ENCODE measurements around the gene SUN5. TPM values are rescaled to one million over a fixed set of nuclear protein-coding genes. Genes with fewer than 3 reads are reported as not detected.
"Not testable (repeated sequence)": the region's sequence is repeated elsewhere in the genome, so short reads cannot be mapped to it uniquely, and the experiment has no call there.

SUN5 gene
- total and polyA plus RNA-seq, 7 donors: not detected

DNA sequence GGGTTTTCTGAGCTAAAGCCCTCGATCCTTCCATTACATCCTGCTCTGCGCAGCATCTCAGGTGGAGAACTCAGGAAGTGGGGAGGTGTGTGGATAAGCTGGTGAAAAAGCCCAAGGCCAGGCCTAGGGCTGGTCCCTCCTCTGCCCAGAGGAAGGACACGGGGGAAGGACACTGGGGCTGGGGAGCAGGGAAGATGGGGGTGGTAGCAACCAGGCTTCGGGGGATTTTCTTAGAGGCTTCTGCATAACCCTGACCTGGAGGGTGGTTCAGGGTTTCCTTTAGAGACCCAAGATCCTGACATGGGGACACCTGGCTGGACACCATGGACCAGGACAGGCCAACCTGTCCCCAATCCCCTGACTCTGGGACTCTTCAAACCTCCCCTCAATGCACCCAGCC lies 37.9 kb downstream of the SUN5 start:
- no peaks in the 10 kb centered on the region for H3K9me3 ChIP-seq
- 81 to 82% methylated on average over 4 of the region's 4 CpGs for WGBS, 2 donors
- H3K27ac ChIP-seq: no peak overlapping the region
- no peaks in the 10 kb centered on the region for H3K27me3 ChIP-seq
- peak; percentile 40 for DNase-seq
- intact Hi-C loops (cut with DNase I): loop anchor here (10.0 kb wide), 1 partner anchor 58 kb away; no protein-coding TSS in a partner anchor
- TF ChIP-seq, protein P1, sequence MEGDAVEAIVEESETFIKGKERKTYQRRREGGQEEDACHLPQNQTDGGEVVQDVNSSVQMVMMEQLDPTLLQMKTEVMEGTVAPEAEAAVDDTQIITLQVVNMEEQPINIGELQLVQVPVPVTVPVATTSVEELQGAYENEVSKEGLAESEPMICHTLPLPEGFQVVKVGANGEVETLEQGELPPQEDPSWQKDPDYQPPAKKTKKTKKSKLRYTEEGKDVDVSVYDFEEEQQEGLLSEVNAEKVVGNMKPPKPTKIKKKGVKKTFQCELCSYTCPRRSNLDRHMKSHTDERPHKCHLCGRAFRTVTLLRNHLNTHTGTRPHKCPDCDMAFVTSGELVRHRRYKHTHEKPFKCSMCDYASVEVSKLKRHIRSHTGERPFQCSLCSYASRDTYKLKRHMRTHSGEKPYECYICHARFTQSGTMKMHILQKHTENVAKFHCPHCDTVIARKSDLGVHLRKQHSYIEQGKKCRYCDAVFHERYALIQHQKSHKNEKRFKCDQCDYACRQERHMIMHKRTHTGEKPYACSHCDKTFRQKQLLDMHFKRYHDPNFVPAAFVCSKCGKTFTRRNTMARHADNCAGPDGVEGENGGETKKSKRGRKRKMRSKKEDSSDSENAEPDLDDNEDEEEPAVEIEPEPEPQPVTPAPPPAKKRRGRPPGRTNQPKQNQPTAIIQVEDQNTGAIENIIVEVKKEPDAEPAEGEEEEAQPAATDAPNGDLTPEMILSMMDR (IDR thresholded peaks at IDR 0.05): no peak
- TF ChIP-seq POLR2A (IDR thresholded peaks at IDR 0.05) (no peak), EP300 (IDR thresholded peaks at IDR 0.05) (no peak), POLR2AphosphoS5 (IDR thresholded peaks at IDR 0.05) (no peak)
- H3K36me3 ChIP-seq: no peaks in the 10 kb centered on the region
- no peak overlapping the region for H3K4me3 ChIP-seq
- H3K4me1 ChIP-seq: no peaks in the 10 kb centered on the region

DNA sequence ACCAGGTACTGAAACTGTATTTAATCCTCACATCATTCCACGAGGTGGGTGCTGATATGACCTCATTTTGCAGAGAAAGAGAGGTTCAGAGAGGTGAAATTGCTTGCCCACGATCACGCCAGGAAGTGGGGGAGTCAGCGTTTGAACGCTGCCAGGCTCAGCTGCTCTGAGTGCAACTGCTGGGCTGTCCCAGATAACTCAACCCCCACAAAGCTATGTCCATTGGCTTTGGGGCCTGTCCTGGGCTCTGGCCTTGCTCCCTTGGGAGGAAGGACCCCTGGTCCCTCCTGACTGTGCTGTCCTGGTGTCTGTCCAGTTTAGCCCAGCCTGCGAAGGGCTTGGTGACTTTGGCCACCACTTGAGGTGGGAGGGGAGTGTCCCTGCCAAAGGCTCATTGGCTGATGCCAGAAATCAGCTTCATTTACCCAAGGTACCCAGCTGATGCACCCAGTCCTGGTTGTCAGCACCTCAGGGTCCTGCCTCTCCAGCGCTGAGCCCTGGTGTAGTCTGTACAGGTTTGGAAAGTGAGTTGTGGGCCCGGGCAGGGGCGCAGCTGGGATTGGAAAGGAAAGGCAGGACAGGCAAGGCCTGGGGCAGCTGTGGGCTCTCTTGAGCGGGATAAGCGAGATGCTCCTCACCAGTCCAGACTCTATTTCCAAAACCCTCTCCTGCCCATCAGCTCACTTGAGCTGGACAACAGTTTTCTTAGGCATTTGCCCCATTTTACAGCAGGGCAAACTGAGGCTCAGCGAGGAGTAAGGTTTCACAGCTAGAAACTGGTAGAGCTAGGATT lies 38.5 kb downstream of the SUN5 start:
- no peak overlapping the region for H3K4me3 ChIP-seq
- intact Hi-C loops (cut with DNase I): loop anchor here (10.0 kb wide), 1 partner anchor 59 kb away; no protein-coding TSS in a partner anchor
- H3K4me1 ChIP-seq: no peaks in the 10 kb centered on the region
- peak; percentile 38 for DNase-seq
- TF ChIP-seq POLR2AphosphoS5 (IDR thresholded peaks at IDR 0.05): no peak
- TF ChIP-seq POLR2A (IDR thresholded peaks at IDR 0.05): no peak
- no peaks in the 10 kb centered on the region for H3K9me3 ChIP-seq
- H3K27me3 ChIP-seq: no peaks in the 10 kb centered on the region
- no peaks in the 10 kb centered on the region for H3K36me3 ChIP-seq
- H3K27ac ChIP-seq: no peak overlapping the region
- WGBS, 2 donors: 71 to 74% methylated on average over 12 of the region's 12 CpGs

DNA sequence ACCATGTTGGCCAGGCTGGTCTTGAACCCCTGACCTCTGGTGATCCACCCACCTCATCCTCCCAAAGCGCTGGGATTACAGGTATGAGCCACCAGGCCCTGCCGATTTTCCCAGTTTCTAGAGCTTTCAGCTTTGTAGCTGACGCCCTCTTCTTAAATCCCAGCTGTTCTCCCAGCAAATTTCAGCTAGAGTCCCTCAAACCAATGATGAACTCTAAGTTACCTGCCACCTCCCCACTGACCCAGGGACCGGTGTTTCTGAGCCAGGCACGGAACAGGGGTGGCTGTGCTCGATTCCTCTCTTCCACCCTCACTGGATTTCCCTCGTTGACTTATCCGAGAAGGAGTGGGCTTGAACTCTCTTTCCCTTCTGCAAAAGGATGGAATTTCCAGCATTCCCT lies 39.1 kb downstream of the SUN5 start:
- WGBS, 2 donors: 79 to 83% methylated on average over 8 of the region's 8 CpGs
- intact Hi-C loops (cut with DNase I): loop anchor here (10.0 kb wide), 1 partner anchor 60 kb away; no protein-coding TSS in a partner anchor
- Histone ChIP-seq H3K27me3 (no peaks in the 10 kb centered on the region), H3K4me3 (no peak overlapping the region), H3K36me3 (no peaks in the 10 kb centered on the region), H3K4me1 (no peaks in the 10 kb centered on the region), H3K27ac (no peak overlapping the region), H3K9me3 (no peaks in the 10 kb centered on the region)
- DNase-seq: peak; percentile 19
- TF ChIP-seq, protein P1 (IDR thresholded peaks at IDR 0.05): no peak
- TF ChIP-seq POLR2AphosphoS5 (IDR thresholded peaks at IDR 0.05): no peak
- no peak for TF ChIP-seq EP300 (IDR thresholded peaks at IDR 0.05)
- no peak for TF ChIP-seq POLR2A (IDR thresholded peaks at IDR 0.05)

DNA sequence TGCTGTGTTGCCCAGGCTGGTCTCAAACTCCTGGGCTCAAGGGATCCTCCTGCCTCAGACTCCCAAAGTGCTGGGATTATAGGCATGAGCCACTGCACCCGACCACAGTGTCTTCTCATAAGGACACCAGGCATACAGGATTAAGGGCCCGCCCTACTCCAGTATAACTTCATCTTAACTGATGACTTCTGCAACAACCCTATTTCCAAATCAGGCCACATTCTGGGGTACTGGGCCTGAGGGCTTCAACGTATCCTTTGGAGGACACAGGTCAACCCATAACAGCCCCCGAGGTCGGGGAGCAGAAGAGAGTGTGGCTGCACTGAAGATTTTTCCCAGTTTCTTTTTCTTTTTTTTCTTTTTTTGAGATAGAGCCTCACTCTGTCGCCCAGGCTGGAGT lies 39.7 kb downstream of the SUN5 start:
- Histone ChIP-seq H3K36me3 (no peaks in the 10 kb centered on the region), H3K27ac (no peak overlapping the region), H3K4me1 (no peaks in the 10 kb centered on the region), H3K9me3 (no peaks in the 10 kb centered on the region), H3K4me3 (no peak overlapping the region), H3K27me3 (no peaks in the 10 kb centered on the region)
- DNase-seq: peak; percentile 41
- TF ChIP-seq EP300 (IDR thresholded peaks at IDR 0.05): no peak
- TF ChIP-seq POLR2AphosphoS5 (IDR thresholded peaks at IDR 0.05): no peak
- TF ChIP-seq, protein P1 (IDR thresholded peaks at IDR 0.05): no peak
- TF ChIP-seq POLR2A (IDR thresholded peaks at IDR 0.05): no peak
- WGBS, 2 donors: 86 to 90% methylated on average over 6 of the region's 6 CpGs
- intact Hi-C loops (cut with DNase I): loop anchor here (10.0 kb wide), 1 partner anchor 60 kb away; no protein-coding TSS in a partner anchor

DNA sequence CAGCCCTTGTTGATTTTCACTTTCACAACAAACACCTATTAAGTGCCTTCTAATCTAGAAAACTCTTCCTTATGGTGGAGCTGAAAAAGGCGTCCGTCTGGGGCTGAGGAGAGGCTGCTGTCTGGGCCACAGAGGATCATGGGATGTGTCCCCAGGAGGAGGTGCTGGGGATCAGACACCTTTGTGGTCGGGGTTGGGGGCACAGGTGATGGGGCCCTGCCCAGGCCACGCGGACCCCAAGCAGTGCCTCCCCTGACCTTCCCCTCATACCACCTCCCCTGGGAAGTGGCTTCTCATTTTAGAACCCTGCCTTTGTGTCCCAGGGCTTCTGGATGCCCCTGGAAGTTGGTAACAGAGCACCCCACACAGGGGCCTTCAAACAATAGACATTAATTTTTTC lies 41.1 kb downstream of the SUN5 start:
- DNase-seq: peak; percentile 36
- H3K4me3 ChIP-seq: no peak overlapping the region
- no peaks in the 10 kb centered on the region for H3K36me3 ChIP-seq
- H3K27me3 ChIP-seq: no peaks in the 10 kb centered on the region
- H3K4me1 ChIP-seq: no peaks in the 10 kb centered on the region
- no peaks in the 10 kb centered on the region for H3K9me3 ChIP-seq
- H3K27ac ChIP-seq: no peak overlapping the region
- intact Hi-C loops (cut with DNase I): loop anchor here (10.0 kb wide), 1 partner anchor 62 kb away; no protein-coding TSS in a partner anchor
- TF ChIP-seq POLR2A (IDR thresholded peaks at IDR 0.05): no peak
- no peak for TF ChIP-seq POLR2AphosphoS5 (IDR thresholded peaks at IDR 0.05)
- TF ChIP-seq, protein P1 (IDR thresholded peaks at IDR 0.05): no peak
- no peak for TF ChIP-seq EP300 (IDR thresholded peaks at IDR 0.05)
- WGBS, 2 donors: 44 to 69% methylated on average over 5 of the region's 5 CpGs

DNA sequence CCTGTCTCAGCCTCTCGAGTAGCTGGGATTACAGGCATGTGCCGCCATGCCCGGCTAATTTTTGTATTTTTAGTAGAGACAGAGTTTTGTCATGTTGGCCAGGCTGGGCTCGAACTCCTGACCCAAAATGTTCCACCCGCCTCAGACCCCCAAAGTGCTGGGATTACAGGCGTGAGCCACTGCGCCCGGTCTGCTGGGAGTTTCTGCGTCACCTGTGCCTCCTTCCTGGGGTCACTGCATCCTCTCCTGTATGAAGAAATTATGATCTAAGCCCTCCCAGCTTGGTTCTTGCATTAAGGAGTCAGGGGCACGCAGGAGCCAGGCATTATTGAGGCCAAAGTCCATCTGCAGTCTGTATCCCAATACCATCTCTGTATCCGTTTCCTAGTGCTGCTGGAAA lies 41.6 kb downstream of the SUN5 start:
- H3K4me1 ChIP-seq, H3K27me3 ChIP-seq, H3K4me3 ChIP-seq, H3K9me3 ChIP-seq, H3K27ac ChIP-seq, H3K36me3 ChIP-seq: not testable (repeated sequence)
- DNase-seq: peak; percentile 22
- 66 to 84% methylated on average over 11 of the region's 11 CpGs for WGBS, 2 donors
- intact Hi-C loops (cut with DNase I): loop anchor here (10.0 kb wide), 1 partner anchor 62 kb away; no protein-coding TSS in a partner anchor

Data from sigmoid colon (tissue), 7 donors.